Brain microvascular endothelial cell (primary cell): Measurements from ENCODE around the gene PTPN2.

Source experiments
- DNase-seq: peaks from one replicate; pipeline ENCODE4 v3.0.0-alpha.2; 2020
- H3K27ac ChIP-seq: fragments of 250-450 bp; sonication (Bioruptor Pico); 2 replicates; pipeline ENCODE4 v1.5.1; 2020; ENCODE audit warnings: mild to moderate bottlenecking, moderate library complexity
- H3K27me3 ChIP-seq: fragments of 250-450 bp; sonication (Bioruptor Pico); replicated peaks from 2 replicates; pipeline ENCODE4 v1.5.1; 2020; ENCODE audit warnings: mild to moderate bottlenecking
- H3K36me3 ChIP-seq: fragments of 250-450 bp; sonication (Bioruptor Pico); replicated peaks from 2 replicates; pipeline ENCODE4 v1.5.1; 2020; ENCODE audit warnings: mild to moderate bottlenecking
- H3K4me3 ChIP-seq: 2 replicates; pipeline ENCODE4 v1.5.1; 2011; ENCODE audit warnings: low read depth, mild to moderate bottlenecking, control low read depth, low read length, moderate library complexity
- in situ Hi-C: cut with HindIII; loops from 2 replicates; pipeline ENCODE4 v1.10.0; 2017; ENCODE audit warnings: low sequenced_read_pairs, low pct_ligation_motif_present
- TF ChIP-seq, protein P1 (sequence below): IDR thresholded peaks from 2 replicates; pipeline ENCODE4 v1.5.1; 2011; ENCODE audit warnings: low read depth, mild to moderate bottlenecking, moderate library complexity, low read length, control low read depth, inconsistent platforms; ENCODE audit errors: missing control alignments

The PTPN2 gene

DNA sequence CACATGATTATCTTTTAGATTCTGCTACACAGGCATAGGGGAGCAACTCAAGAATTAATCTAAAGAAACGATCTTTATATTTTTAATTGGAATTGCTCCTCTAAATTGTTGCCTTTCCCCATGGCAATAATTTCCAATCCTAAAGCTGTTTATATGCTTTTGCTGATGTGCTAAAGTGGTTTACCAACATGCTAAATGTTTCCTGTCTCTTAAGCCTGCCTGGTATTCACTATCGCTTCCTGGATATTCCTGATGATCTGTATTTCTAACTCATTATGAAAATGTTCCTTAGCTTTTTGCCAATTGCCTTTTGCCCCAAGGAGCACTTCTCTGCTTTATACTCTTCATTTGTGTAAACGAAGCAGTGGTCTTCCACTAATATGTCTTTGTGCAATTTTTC, 65.8 kb downstream of the PTPN2 start:
- Histone ChIP-seq H3K36me3 (peaks cover 8% of the 10 kb centered on the region), H3K27me3 (no peaks in the 10 kb centered on the region), H3K4me3 (no peak overlapping the region), H3K27ac (no peak overlapping the region)
- TF ChIP-seq, protein P1, sequence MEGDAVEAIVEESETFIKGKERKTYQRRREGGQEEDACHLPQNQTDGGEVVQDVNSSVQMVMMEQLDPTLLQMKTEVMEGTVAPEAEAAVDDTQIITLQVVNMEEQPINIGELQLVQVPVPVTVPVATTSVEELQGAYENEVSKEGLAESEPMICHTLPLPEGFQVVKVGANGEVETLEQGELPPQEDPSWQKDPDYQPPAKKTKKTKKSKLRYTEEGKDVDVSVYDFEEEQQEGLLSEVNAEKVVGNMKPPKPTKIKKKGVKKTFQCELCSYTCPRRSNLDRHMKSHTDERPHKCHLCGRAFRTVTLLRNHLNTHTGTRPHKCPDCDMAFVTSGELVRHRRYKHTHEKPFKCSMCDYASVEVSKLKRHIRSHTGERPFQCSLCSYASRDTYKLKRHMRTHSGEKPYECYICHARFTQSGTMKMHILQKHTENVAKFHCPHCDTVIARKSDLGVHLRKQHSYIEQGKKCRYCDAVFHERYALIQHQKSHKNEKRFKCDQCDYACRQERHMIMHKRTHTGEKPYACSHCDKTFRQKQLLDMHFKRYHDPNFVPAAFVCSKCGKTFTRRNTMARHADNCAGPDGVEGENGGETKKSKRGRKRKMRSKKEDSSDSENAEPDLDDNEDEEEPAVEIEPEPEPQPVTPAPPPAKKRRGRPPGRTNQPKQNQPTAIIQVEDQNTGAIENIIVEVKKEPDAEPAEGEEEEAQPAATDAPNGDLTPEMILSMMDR: no peak
- in situ Hi-C loops: no loop called here
- DNase-seq: no peak

DNA sequence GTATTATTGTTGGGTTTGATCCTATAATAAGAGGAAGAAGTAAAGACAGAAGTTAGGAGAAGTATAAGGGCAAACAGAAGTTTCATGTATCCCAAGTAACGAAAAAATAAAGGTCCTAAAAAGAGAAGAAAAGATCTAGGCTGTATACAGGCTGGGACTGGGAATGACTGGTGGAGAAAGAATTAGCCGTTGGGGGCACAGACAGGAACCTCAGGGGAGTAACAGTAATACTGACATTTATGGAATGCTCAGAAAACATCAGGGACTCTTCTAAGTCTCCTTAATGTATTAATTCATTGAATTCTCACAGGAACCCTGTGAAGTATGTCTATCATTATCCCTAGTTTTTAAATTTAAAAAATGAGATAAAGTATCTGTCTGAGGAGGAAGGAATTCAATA, 67.6 kb downstream of the PTPN2 start:
- in situ Hi-C loops: no loop called here
- no peaks in the 10 kb centered on the region for H3K27me3 ChIP-seq
- TF ChIP-seq, protein P1: no peak
- H3K4me3 ChIP-seq: no peak overlapping the region
- peaks cover 8% of the 10 kb centered on the region for H3K36me3 ChIP-seq
- no peak for DNase-seq
- H3K27ac ChIP-seq: no peak overlapping the region

DNA sequence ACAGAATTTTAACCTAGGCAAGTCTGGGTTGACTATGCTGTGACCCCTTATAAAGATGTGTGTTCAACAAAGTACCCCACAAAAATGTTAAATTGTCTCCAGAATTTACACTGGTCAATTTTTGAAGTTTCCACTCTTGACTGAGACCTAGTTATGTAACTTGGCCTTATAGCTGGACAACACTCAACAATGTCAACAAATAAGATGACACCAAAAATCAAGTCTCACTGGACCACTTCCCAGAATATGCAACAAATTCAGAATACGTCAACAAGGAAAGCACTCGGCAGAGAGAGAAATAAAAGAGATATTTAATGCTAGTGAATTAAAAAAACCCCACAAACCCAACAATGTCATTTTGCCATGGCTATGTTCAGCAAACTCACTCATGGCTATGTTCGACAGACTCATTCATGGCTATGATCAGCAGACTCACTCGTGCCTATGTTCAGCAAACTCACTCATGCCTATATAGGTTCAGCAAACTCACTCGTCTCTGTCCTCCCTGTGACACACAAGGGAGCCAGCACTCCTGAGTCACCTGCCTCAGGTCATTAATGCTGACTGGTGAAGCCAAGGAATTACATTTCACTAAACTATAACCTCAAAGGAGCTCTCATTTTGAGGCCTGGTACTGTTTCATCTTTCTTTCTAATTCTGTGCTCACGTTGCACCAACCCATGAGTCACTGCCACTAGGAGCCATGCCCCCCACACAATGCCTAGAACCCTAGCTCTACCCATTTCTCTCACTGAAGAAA, 72.7 kb downstream of the PTPN2 start:
- in situ Hi-C loops: no loop called here
- H3K36me3 ChIP-seq: peaks cover 10% of the 10 kb centered on the region
- DNase-seq: no peak
- no peak overlapping the region for H3K4me3 ChIP-seq
- TF ChIP-seq, protein P1: no peak
- H3K27ac ChIP-seq: no peak overlapping the region
- H3K27me3 ChIP-seq: no peaks in the 10 kb centered on the region

DNA sequence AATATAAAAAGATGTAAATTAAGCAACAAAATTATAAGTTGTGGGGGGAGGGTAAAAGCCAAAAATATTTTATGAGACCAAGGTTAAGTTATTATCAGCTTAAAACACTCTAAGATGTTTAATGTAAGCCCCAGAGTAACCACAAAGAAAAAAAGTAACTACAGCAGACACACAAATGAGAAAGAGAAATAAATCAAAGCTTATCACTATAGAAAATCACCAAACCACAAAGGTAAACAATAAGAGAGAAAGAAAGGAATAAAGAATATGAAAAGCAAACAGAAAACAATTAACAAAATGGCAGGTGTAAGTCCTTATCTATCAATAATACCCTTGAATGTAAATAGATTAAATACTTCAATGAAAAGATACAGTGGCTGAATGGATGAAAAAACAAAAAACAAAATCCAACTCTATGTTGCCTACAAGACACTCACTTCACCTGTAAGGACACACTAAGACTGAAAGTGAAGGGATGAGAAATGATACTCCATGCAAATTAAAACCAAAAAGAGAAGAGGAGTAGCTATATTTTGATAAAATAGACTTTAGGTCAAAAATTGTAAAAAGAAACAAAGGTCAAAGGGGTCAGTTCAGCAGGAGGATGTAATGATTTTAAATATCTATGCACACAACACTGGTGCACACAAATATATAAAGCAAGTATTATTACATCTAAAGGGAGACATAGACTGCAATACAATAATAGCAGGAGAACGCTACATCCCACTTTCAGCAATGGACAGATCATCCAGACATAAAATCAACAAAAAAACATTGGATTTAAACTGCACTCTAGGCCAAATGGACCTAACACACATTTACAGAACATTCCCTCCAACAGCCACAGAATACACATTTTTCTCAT, 80.7 kb downstream of the PTPN2 start:
- no peak for DNase-seq

DNA sequence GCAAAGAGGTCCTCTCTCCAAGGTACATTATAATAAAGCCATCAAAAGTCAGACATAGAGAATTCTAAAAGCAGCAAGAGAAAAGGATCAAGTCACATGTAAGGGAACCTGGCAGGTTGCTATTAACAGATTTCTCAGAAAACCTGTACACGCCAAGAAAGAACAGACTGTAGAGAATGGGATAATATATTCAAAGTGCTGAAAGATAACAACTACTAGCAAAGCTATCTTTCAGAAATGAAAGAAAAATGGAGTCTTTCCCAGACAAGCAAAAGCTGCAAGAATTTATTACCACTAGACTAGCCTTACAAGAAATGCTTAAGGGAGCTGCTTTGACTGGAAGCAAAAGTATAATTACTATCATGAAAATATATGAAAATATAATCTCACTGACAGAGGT, 81.5 kb downstream of the PTPN2 start:
- TF ChIP-seq, protein P1: no peak
- no peak for DNase-seq
- Histone ChIP-seq H3K27me3 (no peaks in the 10 kb centered on the region), H3K36me3 (peaks cover 3% of the 10 kb centered on the region), H3K27ac (no peak overlapping the region), H3K4me3 (no peak overlapping the region)
- in situ Hi-C loops: no loop called here

More for the DNA sequence above, 80.7 kb downstream of the PTPN2 start:
- in situ Hi-C loops: no loop called here
- Histone ChIP-seq H3K4me3 (no peak overlapping the region), H3K27ac (no peak overlapping the region), H3K27me3 (no peaks in the 10 kb centered on the region), H3K36me3 (peaks cover 3% of the 10 kb centered on the region)
- TF ChIP-seq, protein P1: no peak
